ENCODE measurements around the gene VWA1.
"Not testable (repeated sequence)": the region's sequence is repeated elsewhere in the genome, so short reads cannot be mapped to it uniquely, and the experiment has no call there.

Gene VWA1

DNA sequence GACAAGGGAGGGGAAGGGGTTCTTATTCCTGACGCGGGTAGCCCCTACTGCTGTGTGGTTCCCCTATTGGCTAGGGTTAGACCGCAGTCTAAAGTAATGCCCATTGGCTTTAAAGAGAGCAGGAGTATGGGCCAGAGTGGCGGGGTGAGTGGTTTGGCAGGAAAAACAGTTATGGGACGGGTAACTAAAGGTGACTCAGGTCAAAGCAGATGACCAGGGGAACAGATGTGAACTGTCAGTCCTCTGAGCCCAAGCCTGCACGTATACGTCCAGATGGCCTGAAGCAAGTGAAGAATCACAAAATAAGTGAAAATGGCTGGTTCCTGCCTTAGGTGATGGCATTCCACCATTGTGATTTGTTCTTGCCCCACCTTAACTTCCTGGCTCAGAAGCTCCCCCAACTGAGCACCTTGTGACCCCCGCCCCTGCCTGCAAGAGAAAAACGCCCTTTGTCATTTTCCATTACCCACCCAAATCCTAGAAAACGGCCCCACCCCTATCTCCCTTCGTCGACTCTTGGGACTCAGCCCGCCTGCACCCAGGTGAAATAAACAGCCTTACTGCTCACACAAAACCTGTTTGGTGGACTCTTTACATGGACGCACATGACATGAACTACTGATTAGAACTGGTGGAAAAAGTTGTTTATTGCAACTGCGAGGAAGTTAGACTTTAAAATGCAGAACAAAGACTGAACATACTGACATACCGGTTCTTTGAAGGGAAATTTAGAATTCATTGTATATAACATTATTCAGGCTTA, 35.3 kb downstream of the VWA1 start:
- H3K4me3 Mint-ChIP-seq, result peak overlapping the region; percentile 91
- peaks cover 21% of the 10 kb centered on the region for H3K4me1 Mint-ChIP-seq
- H3K27me3 Mint-ChIP-seq, result no peaks in the 10 kb centered on the region
- H3K27ac Mint-ChIP-seq, result peak overlapping the region; percentile 67
- H3K9me3 Mint-ChIP-seq, result no peaks in the 10 kb centered on the region
- H3K36me3 Mint-ChIP-seq, result no peaks in the 10 kb centered on the region

- no peaks in the 10 kb centered on the region for H3K27me3 Mint-ChIP-seq
- peak within 1 kb of the TSS; percentile 91 for H3K4me3 Mint-ChIP-seq
- no peaks in the 10 kb centered on the region for H3K36me3 Mint-ChIP-seq
- no peaks in the 10 kb centered on the region for H3K9me3 Mint-ChIP-seq
- peak within 1 kb of the TSS; percentile 67 for H3K27ac Mint-ChIP-seq
- peaks cover 21% of the 10 kb centered on the region for H3K4me1 Mint-ChIP-seq
These were observed 36.0 kb downstream of the VWA1 start, which contains the start of gene ATAD3B for GRCh38 chr1:1471389-1472052. TSS of gene ATAD3B (plus strand) at chr1:1471765. CDS start at chr1:1471885, 120 bp downstream.

DNA sequence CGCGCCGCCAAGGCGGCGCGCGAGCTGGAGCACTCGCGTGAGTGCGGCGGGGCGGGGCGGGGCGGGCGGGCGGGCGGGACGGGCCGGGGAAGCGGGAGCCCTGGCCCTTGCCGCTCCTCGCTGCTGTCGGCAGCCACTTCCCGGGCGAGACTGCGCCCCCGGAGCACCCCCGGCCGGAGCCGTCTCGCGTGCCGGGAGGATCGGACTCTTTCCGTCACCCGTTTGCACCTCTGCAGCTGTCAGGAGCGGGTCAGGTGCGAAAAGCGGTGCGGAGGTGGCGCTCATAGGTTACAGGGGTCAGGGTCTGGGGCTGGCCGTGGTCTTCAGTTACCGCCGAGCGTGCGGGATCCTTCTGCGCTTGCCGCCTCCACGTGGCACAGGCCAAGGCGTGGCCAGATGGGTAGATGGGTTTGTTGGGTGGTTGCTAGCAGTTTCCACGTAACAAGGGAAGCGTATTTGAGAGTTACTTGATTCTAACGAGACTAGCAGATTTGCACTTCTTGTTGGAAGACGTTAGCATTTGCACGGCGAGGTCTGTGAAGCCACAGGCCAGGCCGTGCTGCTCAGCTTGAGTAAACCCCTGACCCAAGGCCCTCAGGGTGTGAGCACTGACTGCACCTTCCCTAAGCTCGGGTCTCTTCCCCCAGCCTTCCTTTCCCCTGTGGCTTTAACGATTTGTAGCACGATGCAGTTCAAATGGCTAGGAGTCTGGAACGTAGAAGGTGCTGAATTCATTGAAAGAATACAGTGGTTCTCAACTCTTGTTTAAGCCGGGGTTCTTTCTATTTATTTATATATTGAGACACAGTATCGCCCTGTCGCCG, 36.8 kb downstream of the VWA1 start:
- H3K9me3 Mint-ChIP-seq, H3K27me3 Mint-ChIP-seq, H3K27ac Mint-ChIP-seq, H3K36me3 Mint-ChIP-seq: not testable (repeated sequence)
- Mint-ChIP-seq H3K4me3 (peak overlapping the region; percentile 86), H3K4me1 (peaks cover 21% of the 10 kb centered on the region)

GRCh38 chr1:1476011-1476410, 40.5 kb downstream of the VWA1 start:
- H3K27me3 Mint-ChIP-seq, H3K36me3 Mint-ChIP-seq, H3K9me3 Mint-ChIP-seq, H3K27ac Mint-ChIP-seq, H3K4me3 Mint-ChIP-seq: not testable (repeated sequence)
- peaks cover 16% of the 10 kb centered on the region for H3K4me1 Mint-ChIP-seq

GRCh38 chr1:1477206-1477605, 41.7 kb downstream of the VWA1 start:
- H3K27me3 Mint-ChIP-seq, result no peaks in the 10 kb centered on the region
- H3K36me3 Mint-ChIP-seq, result peaks cover 6% of the 10 kb centered on the region
- no peak overlapping the region for H3K27ac Mint-ChIP-seq
- peaks cover 14% of the 10 kb centered on the region for H3K4me1 Mint-ChIP-seq
- H3K4me3 Mint-ChIP-seq, result no peak overlapping the region
- H3K9me3 Mint-ChIP-seq, result no peaks in the 10 kb centered on the region

DNA sequence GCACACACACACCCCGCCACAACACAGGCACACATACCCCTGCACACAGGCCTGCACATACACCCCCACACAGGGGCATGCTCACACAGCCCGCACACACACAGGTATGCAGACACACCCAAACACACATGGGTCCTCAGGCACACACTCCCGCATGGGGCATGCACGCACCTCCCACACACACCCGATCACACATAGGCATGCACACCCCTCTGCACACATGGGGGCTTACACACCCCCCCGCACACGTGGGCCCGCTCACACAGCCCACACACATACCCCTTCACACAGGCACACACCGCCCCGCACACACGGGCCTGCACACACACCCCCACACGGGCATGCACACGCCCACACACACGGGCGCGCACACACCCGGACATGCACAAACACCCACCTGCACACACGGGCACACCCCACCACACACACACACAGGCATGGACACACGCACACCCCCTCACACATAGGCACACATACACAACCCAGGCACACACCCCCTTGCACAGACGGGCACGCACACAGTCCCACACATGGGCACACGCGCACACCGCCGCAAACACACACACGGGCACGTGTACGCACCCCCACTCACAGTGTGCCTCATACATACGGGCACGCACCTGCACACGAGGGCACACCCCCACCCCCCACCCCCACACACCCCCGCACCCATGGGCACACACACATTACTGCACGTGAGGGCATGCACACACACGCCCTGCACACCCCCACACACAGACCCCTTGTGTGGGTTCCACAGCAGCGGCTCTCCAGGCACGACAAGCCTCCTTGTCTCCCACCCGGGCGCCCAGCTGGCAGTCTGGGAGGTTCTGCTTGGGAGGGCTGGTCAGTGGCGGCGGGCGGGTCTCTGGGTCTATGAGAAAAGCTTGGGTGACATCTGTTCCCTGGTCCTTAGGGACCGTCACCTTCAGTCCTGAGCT, 44.3 kb downstream of the VWA1 start:
- H3K36me3 Mint-ChIP-seq, result peaks cover 6% of the 10 kb centered on the region
- peaks cover 10% of the 10 kb centered on the region for H3K4me1 Mint-ChIP-seq
- no peaks in the 10 kb centered on the region for H3K9me3 Mint-ChIP-seq
- no peak overlapping the region for H3K4me3 Mint-ChIP-seq
- no peaks in the 10 kb centered on the region for H3K27me3 Mint-ChIP-seq
- H3K27ac Mint-ChIP-seq, result peak overlapping the region; percentile 91

- not testable (repeated sequence) for H3K4me3 Mint-ChIP-seq, H3K4me1 Mint-ChIP-seq, H3K27me3 Mint-ChIP-seq, H3K9me3 Mint-ChIP-seq, H3K27ac Mint-ChIP-seq, H3K36me3 Mint-ChIP-seq
These were observed 45.0 kb downstream of the VWA1 start for GRCh38 chr1:1480488-1480867.

DNA sequence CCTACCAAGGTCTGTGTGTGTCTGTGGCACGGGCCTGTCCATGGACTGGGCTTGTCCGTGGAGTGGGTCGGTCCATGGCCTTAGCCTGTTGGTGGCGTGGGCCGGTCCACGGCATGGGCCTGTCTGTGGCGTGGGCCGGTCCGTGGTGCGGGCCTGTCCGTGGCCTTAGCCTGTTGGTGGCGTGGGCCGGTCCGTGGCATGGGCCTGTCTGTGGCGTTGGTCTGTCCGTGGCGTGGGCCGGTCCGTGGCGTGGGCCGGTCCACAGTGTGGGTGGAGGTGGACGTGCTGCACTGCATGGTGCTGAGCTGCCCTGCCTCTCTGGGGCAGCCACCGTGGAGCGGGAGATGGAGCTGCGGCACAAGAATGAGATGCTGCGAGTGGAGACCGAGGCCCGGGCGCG, 46.3 kb downstream of the VWA1 start:
- H3K36me3 Mint-ChIP-seq, H3K27me3 Mint-ChIP-seq, H3K27ac Mint-ChIP-seq, H3K4me1 Mint-ChIP-seq, H3K9me3 Mint-ChIP-seq, H3K4me3 Mint-ChIP-seq: not testable (repeated sequence)

DNA sequence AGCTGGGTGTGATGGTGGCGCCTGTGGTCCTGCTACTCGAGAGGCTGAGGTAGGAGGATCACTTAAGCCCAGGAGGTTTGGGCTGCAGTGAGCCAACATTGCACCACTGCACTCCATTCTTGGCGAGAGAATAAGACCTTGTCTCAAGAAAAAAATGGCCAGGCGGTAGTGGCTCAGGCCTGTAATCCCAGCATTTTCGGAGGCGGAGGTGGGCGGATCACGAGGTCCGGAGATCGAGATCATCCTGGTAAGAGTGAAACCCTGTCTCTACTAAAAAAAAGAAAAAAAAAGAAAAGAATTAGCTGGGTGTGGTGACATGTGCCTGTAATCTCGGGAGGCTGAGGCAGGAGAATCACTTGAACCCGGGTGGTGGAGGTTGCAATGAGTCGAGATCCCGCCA, 47.4 kb downstream of the VWA1 start:
- H3K36me3 Mint-ChIP-seq, result peaks cover 6% of the 10 kb centered on the region

GRCh38 chr1:1483714-1484113, 48.2 kb downstream of the VWA1 start:
- Mint-ChIP-seq H3K4me3 (no peak overlapping the region), H3K4me1 (peaks cover 6% of the 10 kb centered on the region), H3K9me3 (no peaks in the 10 kb centered on the region), H3K27me3 (no peaks in the 10 kb centered on the region), H3K36me3 (peaks cover 6% of the 10 kb centered on the region), H3K27ac (no peak overlapping the region)

More for the DNA sequence above, 47.4 kb downstream of the VWA1 start:
- Mint-ChIP-seq H3K4me1 (peaks cover 6% of the 10 kb centered on the region), H3K4me3 (no peak overlapping the region), H3K27me3 (no peaks in the 10 kb centered on the region), H3K27ac (no peak overlapping the region), H3K9me3 (no peaks in the 10 kb centered on the region)

- not testable (repeated sequence) for H3K4me1 Mint-ChIP-seq, H3K36me3 Mint-ChIP-seq, H3K27ac Mint-ChIP-seq, H3K27me3 Mint-ChIP-seq, H3K9me3 Mint-ChIP-seq, H3K4me3 Mint-ChIP-seq
These were observed 49.7 kb downstream of the VWA1 start for GRCh38 chr1:1484976-1485750.

DNA sequence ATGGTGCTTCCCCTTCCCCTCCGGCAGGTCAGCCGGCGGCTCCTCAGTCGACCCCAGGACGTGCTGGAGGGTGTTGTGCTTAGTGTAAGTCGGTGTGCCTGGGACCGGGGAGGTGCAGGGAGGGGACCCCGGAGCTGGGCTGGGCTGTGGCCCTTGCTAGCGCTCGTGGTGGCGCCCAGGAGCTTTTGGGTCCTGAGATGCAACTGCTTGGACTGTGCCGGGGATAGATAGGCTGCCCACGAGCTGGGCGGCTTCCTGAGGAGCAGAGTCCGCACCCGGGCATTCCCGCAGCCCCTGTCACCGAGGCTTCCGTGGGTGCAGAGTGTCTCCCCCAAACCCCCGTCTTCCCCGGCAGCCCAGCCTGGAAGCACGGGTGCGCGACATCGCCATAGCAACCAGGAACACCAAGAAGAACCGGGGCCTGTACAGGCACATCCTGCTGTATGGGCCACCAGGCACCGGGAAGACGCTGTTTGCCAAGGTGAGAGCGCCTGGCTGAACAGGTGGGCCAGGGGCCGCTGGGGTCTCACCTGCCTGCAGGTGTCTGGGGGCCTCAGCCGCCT, 50.3 kb downstream of the VWA1 start:
- H3K9me3 Mint-ChIP-seq, H3K27ac Mint-ChIP-seq, H3K36me3 Mint-ChIP-seq, H3K27me3 Mint-ChIP-seq, H3K4me3 Mint-ChIP-seq, H3K4me1 Mint-ChIP-seq: not testable (repeated sequence)

- no peaks in the 10 kb centered on the region for H3K27me3 Mint-ChIP-seq
- no peaks in the 10 kb centered on the region for H3K4me1 Mint-ChIP-seq
- H3K4me3 Mint-ChIP-seq, result no peak overlapping the region
- no peaks in the 10 kb centered on the region for H3K9me3 Mint-ChIP-seq
- H3K27ac Mint-ChIP-seq, result peak overlapping the region; percentile 30
- H3K36me3 Mint-ChIP-seq, result peaks cover 5% of the 10 kb centered on the region
These were observed 52.2 kb downstream of the VWA1 start for GRCh38 chr1:1487701-1488100.

DNA sequence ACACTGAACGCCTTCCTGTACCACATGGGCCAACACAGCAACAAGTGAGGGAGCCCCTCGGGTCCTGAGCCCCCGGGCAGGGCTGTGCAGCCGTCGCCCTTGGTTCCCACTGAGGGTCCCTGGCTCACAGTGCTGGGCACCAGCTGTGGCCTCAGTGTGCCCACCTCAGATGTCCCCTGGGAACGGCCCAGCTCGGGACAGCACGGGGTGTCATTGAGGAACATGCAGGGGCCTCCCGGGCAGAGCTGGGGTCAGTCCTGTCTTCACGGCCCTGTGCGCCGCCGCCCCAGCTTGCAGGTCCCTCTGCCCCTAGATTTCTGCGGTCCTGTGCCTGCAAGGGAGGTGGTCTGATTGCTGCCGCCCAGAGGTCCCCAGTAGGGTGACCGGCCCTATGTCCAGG, 53.7 kb downstream of the VWA1 start:
- Mint-ChIP-seq H3K9me3 (no peaks in the 10 kb centered on the region), H3K4me3 (no peak overlapping the region), H3K27me3 (no peaks in the 10 kb centered on the region), H3K36me3 (peaks cover 16% of the 10 kb centered on the region), H3K27ac (no peak overlapping the region), H3K4me1 (no peaks in the 10 kb centered on the region)

Measured in activated naive CD4-positive, alpha-beta T cell treated with anti-CD3 and anti-CD28 coated beads, Interleukin-2, amount 50 U/mL, for 24 hours (primary cell).